AG09319 (cell line): ENCODE results near the gene COPZ2.
"Not testable (repeated sequence)": the region's sequence is repeated elsewhere in the genome, so short reads cannot be mapped to it uniquely, and the experiment has no call there.

ENCODE experiments used
- DNase-seq: peaks from one replicate; pipeline ENCODE4 v3.0.0-alpha.2; 2010; ENCODE audit warnings: low read depth; ENCODE audit errors: extremely low read depth
- CTCF ChIP-seq: IDR thresholded peaks from 2 replicates; pipeline ENCODE4 v1.5.1; 2011; ENCODE audit warnings: low read depth, mild to moderate bottlenecking, inconsistent platforms, low read length, moderate library complexity

COPZ2 gene

GRCh38 chr17:48070195-48070594 lies 32.6 kb upstream of the COPZ2 start:
- no peak for DNase-seq
- TF ChIP-seq CTCF = no peak

GRCh38 chr17:48068491-48068961 lies 30.9 kb upstream of the COPZ2 start:
- peak; percentile 27 for TF ChIP-seq CTCF
- no peak for DNase-seq

GRCh38 chr17:48067808-48068207 lies 30.2 kb upstream of the COPZ2 start:
- DNase-seq = not testable (repeated sequence)

GRCh38 chr17:48067245-48067644 lies 29.6 kb upstream of the COPZ2 start:
- TF ChIP-seq CTCF = no peak
- DNase-seq = no peak

- TF ChIP-seq CTCF = no peak
- no peak for DNase-seq
Measured at GRCh38 chr17:48066656-48067055, 29.1 kb upstream of the COPZ2 start.

- no peak for TF ChIP-seq CTCF
- DNase-seq = no peak
Measured at GRCh38 chr17:48066192-48066591, 28.6 kb upstream of the COPZ2 start.

- no peak for DNase-seq
- no peak for TF ChIP-seq CTCF
Measured at GRCh38 chr17:48064638-48065037, 27.0 kb upstream of the COPZ2 start.

GRCh38 chr17:48062273-48062672 lies 24.7 kb upstream of the COPZ2 start:
- TF ChIP-seq CTCF = no peak
- DNase-seq = no peak
